ENCODE results near the gene SCGN.

DNA sequence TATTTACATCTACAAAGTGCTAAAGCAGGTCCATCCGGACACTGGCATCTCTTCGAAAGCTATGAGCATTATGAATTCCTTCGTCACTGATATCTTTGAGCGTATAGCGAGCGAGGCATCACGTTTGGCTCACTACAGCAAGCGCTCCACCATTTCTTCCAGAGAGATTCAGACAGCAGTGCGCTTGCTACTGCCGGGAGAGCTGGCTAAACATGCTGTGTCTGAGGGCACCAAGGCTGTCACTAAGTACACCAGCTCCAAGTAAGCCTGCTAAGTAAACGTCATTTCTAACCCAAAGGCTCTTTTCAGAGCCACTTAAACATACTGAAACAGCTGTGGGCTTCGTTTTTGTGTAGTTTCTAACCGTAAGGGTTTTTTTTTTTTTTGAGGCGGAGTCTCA lies 75.0 kb downstream of the SCGN start:
- TF ChIP-seq POLR2A (IDR thresholded peaks at IDR 0.05; ENCODE audit: low read length) (no peak), GATA1 (IDR thresholded peaks at IDR 0.05; ENCODE audit: low read depth, low read length) (no peak)
